ENCODE results near the gene TEDC2.

- TF ChIP-seq CTCF (IDR thresholded peaks at IDR 0.05) (no peak), POLR2A (IDR thresholded peaks at IDR 0.05) (no peak)
These were observed 51.4 kb downstream of the TEDC2 start for GRCh38 chr16:2511128-2511800.
